TTC549 (cell line): ENCODE results near the gene CNOT3.

Source experiments
- FAIRE-seq: peaks from 2 replicates; lab custom pipeline; 2012; peaks lifted over from hg19 to GRCh38; lab: Jason Lieb, UNC

CNOT3 gene

DNA sequence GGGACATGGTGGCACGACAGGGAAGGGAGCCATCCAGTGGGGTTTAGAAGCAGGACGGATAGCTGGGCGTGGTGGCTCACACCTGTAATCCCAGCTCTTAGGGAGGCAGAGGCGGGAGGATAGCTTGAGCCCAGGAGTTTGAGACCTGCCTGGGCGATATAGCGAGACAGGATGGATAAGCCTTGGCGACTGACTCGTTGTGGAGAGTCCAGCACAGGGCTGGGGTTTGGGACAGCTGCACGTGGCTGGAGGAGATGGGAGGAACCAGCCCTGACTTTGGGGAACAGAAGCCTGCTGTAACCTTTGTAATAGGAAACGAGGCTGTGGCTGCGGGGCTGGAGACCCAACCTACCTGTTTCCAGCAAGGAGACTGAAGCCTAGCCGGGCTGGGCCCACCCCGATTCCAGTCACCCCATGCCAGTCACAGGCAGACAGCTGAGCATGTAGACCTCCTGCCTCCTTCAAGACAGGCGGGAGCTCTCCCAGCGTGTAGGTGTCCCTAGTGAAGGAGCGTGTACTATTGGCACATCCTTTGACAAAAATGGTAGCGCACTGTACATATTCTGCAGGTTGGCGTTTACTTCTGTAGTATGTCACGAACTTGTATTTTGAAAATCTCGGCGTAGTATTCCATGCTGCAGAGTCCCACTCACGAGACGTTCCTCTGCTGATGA, 13.9 kb downstream of the CNOT3 start:
- FAIRE-seq: no peak

DNA sequence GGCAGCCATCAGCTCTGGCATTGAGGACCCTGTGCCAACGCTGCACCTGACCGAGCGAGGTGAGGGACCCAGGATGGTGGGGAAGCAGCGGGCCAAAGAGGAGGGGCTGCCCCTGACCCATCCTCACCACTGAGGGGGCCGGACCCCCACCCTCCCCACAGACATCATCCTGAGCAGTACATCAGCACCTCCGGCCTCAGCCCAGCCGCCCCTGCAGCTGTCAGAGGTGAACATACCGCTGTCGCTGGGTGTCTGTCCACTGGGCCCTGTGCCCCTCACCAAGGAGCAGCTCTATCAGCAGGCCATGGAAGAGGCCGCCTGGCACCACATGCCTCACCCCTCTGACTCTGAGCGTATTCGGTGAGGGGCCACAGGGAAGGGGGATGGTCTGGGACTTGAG, 14.7 kb downstream of the CNOT3 start:
- FAIRE-seq: no peak

DNA sequence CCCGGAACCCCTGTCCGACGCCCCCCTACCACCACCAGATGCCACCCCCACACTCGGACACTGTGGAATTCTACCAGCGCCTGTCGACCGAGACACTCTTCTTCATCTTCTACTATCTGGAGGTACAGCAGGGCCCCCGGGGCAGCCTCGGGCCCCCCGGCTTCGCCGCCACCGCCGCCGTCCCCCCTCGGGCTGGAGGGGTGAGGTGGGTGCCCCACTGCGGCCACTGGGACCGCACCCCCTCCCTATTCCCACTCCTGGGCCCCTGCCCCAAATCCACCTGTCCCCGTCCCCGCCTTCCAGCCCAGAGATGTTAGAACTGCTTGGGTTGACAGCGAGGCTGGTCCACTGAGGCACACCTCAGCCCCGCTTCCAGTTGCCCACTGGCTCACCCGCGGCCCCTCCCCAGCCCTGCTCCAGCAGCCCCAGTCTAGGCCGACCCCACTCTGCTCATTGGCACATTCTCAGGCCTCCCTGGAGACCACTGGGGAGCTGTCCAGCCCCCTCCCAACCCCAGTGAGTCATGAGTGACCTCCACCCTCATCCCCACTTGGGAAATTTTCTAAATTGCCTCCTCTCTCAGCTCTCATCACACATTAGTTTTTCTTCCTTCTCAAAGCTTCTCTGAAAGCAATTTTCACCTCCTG, 15.4 kb downstream of the CNOT3 start:
- FAIRE-seq: no peak

- no peak for FAIRE-seq
These were observed 16.3 kb downstream of the CNOT3 start for GRCh38 chr19:54153731-54154326.

GRCh38 chr19:54154603-54155345, 17.2 kb downstream of the CNOT3 start:
- FAIRE-seq: no peak

DNA sequence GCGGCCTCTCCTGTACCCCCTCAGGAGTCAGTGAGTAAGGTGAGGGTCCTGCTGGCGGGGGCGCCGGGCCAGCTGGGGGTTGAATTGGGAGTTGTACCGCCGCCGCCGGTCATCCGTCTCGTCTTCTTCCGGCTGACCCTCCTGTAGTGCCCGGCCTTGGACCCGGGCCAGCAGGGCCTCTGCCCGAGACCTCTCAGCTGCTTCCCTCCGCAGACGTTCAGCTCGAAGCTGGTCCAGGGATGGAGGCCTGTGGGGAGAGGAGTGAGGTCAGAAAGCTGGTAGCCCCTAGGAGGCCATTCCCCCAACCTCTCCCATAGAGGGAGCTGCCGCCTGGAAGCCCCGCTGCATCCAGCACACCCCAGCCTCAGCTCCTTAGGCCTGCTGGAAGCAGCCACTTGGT, 18.1 kb downstream of the CNOT3 start:
- FAIRE-seq: no peak

DNA sequence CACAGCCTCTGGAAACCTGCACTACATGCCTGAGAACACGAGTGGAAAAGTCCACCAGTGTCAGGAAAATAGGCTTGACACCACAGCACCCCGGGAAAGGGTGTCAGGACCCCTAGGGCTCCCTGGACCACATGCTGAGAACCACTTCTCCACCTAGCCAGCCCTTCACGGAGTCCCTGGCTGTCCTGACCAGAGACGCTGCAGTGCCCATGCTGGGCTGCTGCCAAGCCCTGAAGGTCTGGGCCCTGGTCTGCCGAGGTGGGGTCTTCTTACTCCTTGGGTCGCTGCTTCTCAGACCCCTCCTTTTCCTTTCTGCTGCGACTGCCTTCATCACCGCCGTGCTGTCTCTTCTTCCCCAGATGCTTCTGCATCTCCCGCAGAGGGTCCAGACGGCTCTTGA, 18.9 kb downstream of the CNOT3 start:
- FAIRE-seq: no peak

GRCh38 chr19:54156953-54157352, 19.4 kb downstream of the CNOT3 start:
- FAIRE-seq: no peak

DNA sequence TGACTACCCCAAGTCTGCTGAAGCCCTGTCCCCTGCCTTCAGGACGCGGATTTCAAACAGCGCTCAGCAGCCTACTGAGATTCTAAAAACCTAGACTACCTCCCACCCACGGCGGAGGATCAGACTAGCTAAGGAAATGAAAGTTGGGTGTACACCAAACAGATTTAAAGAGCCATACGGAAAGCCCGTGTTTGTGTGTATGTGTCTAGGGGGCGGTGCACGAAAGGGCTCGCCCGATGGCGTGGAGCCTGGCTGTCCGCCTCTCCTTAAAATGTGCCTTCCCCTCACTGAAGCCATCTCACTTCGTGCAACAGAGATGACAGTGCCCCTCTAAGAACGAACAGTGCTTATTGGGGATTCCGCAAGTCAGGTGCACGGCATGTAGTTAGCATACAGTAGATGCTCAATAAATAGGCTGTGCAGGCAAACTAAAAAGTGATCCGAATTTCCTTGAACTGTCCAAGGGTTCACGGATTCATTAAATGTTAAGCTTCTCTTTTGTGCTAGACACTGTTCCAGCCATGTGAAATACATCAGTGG, 21.3 kb downstream of the CNOT3 start:
- no peak for FAIRE-seq

DNA sequence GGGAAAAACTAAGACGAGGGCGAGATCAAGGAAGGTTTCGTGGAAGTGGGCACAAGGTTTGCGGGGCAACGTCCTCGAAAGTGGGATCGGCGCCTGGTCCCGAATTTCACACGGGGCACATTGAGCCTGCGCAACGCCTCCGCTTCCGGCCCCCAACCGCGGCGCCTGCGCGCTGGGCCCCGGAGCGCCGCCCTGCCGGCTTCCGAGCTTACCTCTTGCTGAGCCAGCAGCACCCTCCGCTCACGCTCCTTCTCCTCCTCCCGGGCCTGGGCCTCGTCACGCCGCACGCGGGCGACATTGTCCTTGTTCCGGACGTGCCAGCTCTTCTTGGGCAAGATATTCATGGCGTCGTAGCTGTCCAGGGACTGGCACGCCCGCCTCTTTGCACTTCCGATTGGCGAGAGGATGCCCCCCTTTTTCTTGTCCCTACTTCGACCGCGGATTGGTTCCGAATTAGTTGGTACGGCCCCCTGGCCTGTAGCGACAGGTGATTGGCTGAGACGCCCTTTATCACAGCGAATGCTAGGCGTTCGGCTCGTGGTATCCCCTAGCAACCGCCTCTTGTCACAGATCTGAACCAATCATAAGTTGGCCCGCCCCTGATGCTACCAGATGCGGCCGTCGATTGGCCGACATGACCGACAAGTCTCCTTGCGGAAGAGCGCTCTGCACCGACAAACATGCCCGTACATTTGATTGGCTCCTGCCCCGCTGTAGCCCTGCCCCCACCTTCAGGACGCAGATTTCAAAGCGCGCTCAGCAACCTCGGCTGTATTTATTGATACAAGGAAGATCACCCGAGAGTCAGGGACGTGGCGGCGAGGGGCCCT, 22.0 kb downstream of the CNOT3 start, which contains the start of gene LENG1:
LENG1 (minus strand) TSS at position 370 of the 830 bp plus-strand sequence; CDS start at position 344, 26 bp downstream.
- FAIRE-seq: peak; percentile 99

- no peak for FAIRE-seq
These were observed 22.7 kb downstream of the CNOT3 start for GRCh38 chr19:54160182-54160811.

DNA sequence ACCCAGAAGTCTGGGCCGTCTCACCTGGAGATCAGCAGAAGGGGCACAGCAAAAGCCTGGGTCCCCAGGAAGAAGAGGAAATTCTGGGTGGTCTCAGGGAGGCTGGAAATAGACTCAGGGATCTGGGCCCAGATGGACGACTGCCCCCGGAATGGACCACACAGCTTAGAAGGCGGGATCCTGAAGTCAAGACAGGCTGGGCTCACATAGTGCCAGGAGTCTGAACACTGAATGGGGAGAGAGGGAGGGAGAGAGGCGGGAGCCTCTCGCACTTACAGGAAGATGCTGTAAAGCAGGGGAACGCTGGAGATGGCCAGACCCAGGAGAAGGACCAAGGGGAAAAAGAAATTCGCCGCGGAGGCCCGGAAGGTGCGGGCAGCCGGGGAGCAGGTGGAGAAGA, 23.3 kb downstream of the CNOT3 start:
- no peak for FAIRE-seq

- FAIRE-seq: no peak
These were observed 24.8 kb downstream of the CNOT3 start for GRCh38 chr19:54162241-54162805.

DNA sequence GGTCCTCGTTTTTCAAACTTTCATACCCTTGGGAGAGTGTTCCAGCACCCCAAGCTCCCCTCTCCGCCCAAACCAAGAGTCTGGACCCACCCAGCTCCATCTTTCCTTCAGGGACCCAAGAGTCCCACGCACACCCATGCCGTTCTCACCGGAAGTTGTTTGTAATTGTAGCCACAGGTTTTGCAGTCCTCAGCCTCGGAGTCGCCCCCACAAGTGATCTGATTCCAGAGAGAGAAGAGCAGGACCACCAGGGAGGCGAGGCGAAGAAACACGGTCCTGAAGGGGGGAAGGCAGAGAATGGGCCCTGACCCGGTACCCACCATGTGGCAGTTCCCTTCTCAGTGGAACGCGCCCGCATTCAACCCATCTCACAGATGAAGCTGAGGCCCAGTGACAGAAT, 25.3 kb downstream of the CNOT3 start:
- FAIRE-seq: no peak

GRCh38 chr19:54164369-54165068, 27.0 kb downstream of the CNOT3 start:
- no peak for FAIRE-seq

DNA sequence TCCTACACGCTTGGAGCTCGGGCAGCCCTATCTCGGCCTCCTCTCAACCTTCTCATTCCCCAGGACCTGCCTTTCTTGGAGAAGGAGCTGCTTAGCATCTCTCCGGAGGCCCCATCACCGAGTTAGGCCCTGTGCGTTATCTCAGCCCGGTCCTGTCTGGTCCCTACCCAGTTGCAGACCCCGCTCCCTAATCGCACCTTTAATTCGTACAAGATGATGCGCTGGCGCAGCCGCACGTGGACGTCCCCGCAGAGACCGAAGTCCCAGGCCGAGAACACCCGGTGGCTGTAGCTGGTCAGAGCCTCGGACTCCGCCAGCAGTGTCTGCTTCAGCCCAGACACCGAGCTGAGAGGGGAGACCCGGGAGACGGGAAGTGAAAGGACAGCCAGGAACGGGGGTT, 27.7 kb downstream of the CNOT3 start:
- no peak for FAIRE-seq

DNA sequence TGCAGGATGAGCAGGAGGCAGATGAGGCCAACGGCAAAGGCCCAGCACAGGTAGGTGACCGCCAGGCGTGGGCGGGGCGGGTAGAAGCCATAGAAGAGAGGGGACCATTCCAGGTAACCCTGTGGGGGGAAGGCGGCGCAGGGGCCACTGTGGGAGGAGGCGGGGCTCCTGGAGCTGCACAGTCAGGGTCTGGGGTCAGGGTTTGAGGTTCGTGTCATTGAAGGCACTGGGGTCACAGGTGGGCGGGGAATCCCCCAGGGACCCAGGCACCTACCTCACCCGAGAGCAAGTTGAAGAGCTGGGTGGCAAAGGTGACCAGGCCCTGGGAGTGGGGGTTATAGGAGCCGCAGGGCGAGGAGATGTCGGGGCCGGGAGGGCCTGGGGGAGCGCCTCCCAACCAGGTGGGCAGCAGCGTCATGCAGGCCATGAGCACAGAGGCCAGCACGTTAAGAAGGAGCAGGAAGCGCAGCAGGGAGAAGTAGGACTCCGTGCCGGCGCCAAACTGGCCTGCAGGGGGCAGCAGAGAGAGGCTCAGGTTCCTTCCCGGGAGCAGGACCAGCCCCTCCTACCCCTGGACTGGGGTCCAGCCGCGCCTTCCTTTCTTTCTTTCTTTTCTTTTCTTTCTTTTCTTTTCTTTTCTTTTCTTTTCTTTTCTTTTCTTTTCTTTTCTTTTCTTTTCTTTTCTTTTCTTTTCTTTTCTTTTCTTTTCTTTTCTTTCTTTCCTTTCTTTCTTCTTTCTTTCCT, 30.8 kb downstream of the CNOT3 start:
- FAIRE-seq: no peak

DNA sequence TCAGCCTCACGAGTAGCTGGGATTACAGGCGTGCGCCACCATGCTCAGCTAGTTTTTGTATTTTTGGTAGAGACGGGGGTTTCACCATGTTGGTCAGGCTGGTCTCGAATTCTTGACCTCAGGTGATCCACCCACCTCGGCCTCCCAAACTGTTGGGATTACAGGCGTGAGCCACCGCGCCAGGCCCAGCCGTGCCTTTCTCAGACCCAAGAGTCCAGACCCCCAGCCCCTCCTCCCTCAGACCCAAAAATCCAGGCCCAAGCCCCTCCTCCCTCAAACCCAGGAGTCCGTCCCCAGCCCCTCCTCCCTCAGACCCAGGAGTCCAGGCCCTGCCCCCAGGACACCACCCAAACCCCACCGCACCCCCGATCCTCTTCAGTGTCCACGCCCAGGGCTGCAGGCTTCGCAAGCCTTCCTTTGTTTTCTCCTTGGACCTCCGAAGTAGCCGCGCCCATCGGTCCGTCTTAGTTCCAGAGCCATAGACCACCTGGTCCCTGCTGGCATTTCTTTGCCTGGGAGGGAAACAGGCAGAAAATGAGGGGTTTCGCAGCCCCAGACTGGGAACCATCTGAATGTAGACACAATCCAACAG, 31.7 kb downstream of the CNOT3 start:
- FAIRE-seq: no peak
